A673 (cell line): ENCODE data around the gene SETD9. TPM values are rescaled to one million over a fixed set of nuclear protein-coding genes. Genes with fewer than 3 reads are reported as not detected.

ENCODE experiments used
- BruUV-seq: library from RNA; stranded (reverse); fragments of 400-500 nt; replicated peaks from 2 replicates; lab custom pipeline; 2021; lab: Mats Ljungman, UMichigan
- CTCF ChIA-PET: fragments of 300-600 bp; sonication (Branson Sonifier 250); formaldehyde crosslinking; loops from one replicate; lab custom pipeline; 2022; ENCODE audit warnings: antibody characterized with exemption; lab: Charles Lee
- POLR2A ChIA-PET: fragments of 300-600 bp; sonication (Branson Sonifier 250); formaldehyde crosslinking; loops from one replicate; lab custom pipeline; 2022; ENCODE audit warnings: antibody characterized with exemption; ENCODE audit not compliant: low non-redundant PET; lab: Charles Lee
- DNase-seq: peaks from one replicate; pipeline ENCODE4 v3.0.0-alpha.2; 2015; ENCODE audit warnings: low spot score
- H3K27ac ChIP-seq: fragments of 200-600 bp; sonication (generic); 2 replicates; pipeline ENCODE4 v1.5.1; 2016; ENCODE audit warnings: mixed run types, low read depth, mild to moderate bottlenecking, mixed read lengths, antibody characterized with exemption, low read length; ENCODE audit not compliant: poor library complexity, severe bottlenecking
- H3K27me3 ChIP-seq: fragments of 200-600 bp; sonication (generic); replicated peaks from 2 replicates; pipeline ENCODE4 v1.6.1; 2017; ENCODE audit warnings: mixed run types, low read depth, mild to moderate bottlenecking, mixed read lengths, antibody characterized with exemption, low read length; ENCODE audit not compliant: insufficient read depth, poor library complexity
- H3K36me3 ChIP-seq: fragments of 200-600 bp; sonication (generic); 2 replicates; pipeline ENCODE4 v1.6.1; 2016; ENCODE audit warnings: mixed run types, mild to moderate bottlenecking, mixed read lengths, antibody characterized with exemption, low read length; ENCODE audit not compliant: insufficient read depth, poor library complexity, severe bottlenecking
- H3K4me1 ChIP-seq: fragments of 200-600 bp; sonication (generic); 2 replicates; pipeline ENCODE4 v1.6.1; 2017; ENCODE audit warnings: mixed run types, mild to moderate bottlenecking, mixed read lengths, antibody characterized with exemption, low read length; ENCODE audit not compliant: insufficient read depth, poor library complexity, severe bottlenecking
- H3K4me3 ChIP-seq: fragments of 200-600 bp; sonication (generic); 2 replicates; pipeline ENCODE4 v1.5.1; 2016; ENCODE audit warnings: low read depth, mixed run types, mild to moderate bottlenecking, mixed read lengths, low read length; ENCODE audit not compliant: poor library complexity, severe bottlenecking
- H3K9me3 ChIP-seq: fragments of 200-600 bp; sonication (generic); 2 replicates; pipeline ENCODE4 v1.6.1; 2016; ENCODE audit warnings: mixed run types, low read depth, mild to moderate bottlenecking, mixed read lengths, antibody characterized with exemption, low read length; ENCODE audit not compliant: poor library complexity, severe bottlenecking
- EZH2 ChIP-seq: fragments of 200-600 bp; sonication (generic); IDR thresholded peaks from 2 replicates; pipeline ENCODE4 v1.6.1; 2017; ENCODE audit warnings: borderline replicate concordance, low read depth, mild to moderate bottlenecking, mixed read lengths, antibody characterized with exemption, low read length; ENCODE audit not compliant: poor library complexity, severe bottlenecking
- intact Hi-C: fragments of 100-400 bp; cut with micrococcal nuclease; formaldehyde crosslinking; loops from one replicate; pipeline ENCODE4 v1.10.0; 2022; ENCODE audit not compliant: unreplicated experiment
- total RNA-seq: library from RNA; stranded (reverse); gene quantifications from 2 replicates; pipeline ENCODE4 v1.2.3, GENCODE V29; 2021
- TF ChIP-seq, protein P1 (sequence below): fragments of 300-800, 200-600 bp; sonication (generic); conservative IDR thresholded peaks from 2 replicates; pipeline ENCODE4 v1.5.1; 2017; ENCODE audit warnings: low read depth, mild to moderate bottlenecking, antibody characterized with exemption, low read length, moderate library complexity, mixed read lengths

SETD9 gene
- total RNA-seq, 1 experiment from 2014 or later: 10.0 TPM

DNA sequence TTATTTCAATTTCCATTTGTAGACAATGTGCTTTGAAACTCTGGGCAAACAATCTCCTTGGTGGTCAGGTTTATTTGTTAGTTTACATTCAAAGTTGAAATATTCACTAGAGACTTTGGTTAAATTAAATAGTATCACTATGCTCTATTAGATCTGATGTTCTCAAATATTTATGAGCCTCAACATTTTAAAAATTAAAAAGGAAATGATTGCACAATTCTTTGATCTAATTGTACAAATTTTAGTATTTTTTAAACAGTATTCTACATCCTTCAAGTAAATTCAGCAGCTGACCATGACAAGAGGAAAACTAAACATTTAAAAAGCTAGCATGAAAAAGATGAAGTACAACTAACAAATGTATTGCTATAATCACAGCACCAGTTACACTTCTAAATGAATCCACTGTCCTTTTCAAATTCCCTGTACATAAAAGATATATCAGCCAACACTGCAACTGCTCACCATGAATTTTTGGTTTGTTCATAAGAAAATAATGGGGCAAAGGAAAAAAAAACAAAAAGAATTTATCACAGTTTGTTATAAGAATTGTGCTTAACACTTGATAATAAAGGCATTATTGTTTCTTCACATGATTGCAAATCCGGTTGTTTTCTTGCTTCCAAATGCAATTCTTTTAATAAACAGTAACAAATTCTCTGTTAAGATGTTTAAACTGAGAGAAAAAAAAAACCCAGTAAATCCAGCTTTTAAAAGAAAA, 10.7 kb downstream of the SETD9 start:
- Histone ChIP-seq H3K9me3 (no peaks in the 10 kb centered on the region), H3K4me3 (no peak overlapping the region), H3K4me1 (no peaks in the 10 kb centered on the region), H3K27me3 (no peaks in the 10 kb centered on the region), H3K27ac (no peak overlapping the region), H3K36me3 (peaks cover 32% of the 10 kb centered on the region)
- ChIA-PET CTCF (no interaction called here), POLR2A (no interaction called here)
- TF ChIP-seq, protein P1, sequence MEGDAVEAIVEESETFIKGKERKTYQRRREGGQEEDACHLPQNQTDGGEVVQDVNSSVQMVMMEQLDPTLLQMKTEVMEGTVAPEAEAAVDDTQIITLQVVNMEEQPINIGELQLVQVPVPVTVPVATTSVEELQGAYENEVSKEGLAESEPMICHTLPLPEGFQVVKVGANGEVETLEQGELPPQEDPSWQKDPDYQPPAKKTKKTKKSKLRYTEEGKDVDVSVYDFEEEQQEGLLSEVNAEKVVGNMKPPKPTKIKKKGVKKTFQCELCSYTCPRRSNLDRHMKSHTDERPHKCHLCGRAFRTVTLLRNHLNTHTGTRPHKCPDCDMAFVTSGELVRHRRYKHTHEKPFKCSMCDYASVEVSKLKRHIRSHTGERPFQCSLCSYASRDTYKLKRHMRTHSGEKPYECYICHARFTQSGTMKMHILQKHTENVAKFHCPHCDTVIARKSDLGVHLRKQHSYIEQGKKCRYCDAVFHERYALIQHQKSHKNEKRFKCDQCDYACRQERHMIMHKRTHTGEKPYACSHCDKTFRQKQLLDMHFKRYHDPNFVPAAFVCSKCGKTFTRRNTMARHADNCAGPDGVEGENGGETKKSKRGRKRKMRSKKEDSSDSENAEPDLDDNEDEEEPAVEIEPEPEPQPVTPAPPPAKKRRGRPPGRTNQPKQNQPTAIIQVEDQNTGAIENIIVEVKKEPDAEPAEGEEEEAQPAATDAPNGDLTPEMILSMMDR: no peak
- no peak for TF ChIP-seq EZH2
- intact Hi-C loops: no loop called here
- DNase-seq: no peak
- BruUV-seq: no TSS peak

DNA sequence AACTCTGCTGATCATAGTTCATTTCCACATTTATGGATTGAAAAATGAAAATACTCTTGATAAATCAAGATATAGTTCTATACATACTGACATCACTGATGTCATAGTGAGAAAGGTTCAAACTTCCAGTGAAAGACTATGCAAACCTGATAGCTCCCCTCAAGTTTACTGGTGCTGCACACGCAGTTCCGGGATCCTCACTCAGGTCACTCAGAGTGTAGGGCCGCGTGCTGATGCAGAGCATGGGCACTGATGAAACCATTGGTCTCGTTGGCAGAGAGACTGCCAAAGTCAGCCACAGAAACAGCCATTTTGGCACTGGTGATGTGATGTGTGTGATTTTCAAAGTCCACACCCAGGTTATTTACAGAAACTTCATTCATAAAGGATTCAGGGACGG, 13.5 kb downstream of the SETD9 start:
- intact Hi-C loops: no loop called here
- DNase-seq: no peak
- peaks cover 43% of the 10 kb centered on the region for H3K36me3 ChIP-seq
- no peak overlapping the region for H3K27ac ChIP-seq
- no peaks in the 10 kb centered on the region for H3K27me3 ChIP-seq
- no peaks in the 10 kb centered on the region for H3K4me1 ChIP-seq
- H3K9me3 ChIP-seq: no peaks in the 10 kb centered on the region
- H3K4me3 ChIP-seq: no peak overlapping the region
- no TSS peak for BruUV-seq
- TF ChIP-seq, protein P1: no peak
- no peak for TF ChIP-seq EZH2
- ChIA-PET POLR2A (no interaction called here), CTCF (no interaction called here)

DNA sequence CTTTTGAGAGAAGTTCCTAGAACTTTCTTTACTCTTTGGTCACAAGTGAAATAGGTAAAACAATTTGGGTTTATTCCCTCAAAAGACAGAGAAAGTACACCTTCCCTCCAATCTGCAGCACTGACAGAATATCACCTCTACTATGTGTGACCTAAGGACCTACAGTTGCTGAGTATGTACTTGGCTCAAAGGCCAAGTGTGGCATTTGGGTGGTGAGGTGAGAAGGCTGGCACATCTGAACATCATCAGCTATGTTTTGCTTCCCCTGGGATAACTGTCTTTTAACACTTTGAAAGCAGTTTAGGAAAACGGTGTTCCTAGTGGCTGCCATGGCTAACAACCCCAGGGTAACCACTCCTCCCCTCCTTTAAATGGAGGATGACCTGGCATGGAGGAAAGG, 24.9 kb downstream of the SETD9 start:
- H3K27ac ChIP-seq: no peak overlapping the region
- ChIA-PET CTCF (no interaction called here), POLR2A (no interaction called here)
- TF ChIP-seq, protein P1: no peak
- no peak for TF ChIP-seq EZH2
- no peaks in the 10 kb centered on the region for H3K4me1 ChIP-seq
- H3K9me3 ChIP-seq: no peaks in the 10 kb centered on the region
- BruUV-seq: no TSS peak
- peaks cover 91% of the 10 kb centered on the region for H3K36me3 ChIP-seq
- intact Hi-C loops: no loop called here
- H3K27me3 ChIP-seq: no peaks in the 10 kb centered on the region
- no peak overlapping the region for H3K4me3 ChIP-seq
- DNase-seq: no peak
